Activated naive CD8-positive, alpha-beta T cell treated with anti-CD3 and anti-CD28 coated beads for 36 hours (primary cell): Measurements from ENCODE around the gene OR10K1. TPM values are rescaled to one million over a fixed set of nuclear protein-coding genes. Genes with fewer than 3 reads are reported as not detected.
"Not testable (repeated sequence)": the region's sequence is repeated elsewhere in the genome, so short reads cannot be mapped to it uniquely, and the experiment has no call there.

Experiments used
- DNase-seq: peaks from one replicate; pipeline ENCODE4 v3.0.0; 2021
- H3K27ac Mint-ChIP-seq: one replicate; pipeline ENCODE4 v1.8.0; 2022; ENCODE audit warnings: mild to moderate bottlenecking, moderate library complexity, mixed read lengths
- H3K27me3 Mint-ChIP-seq: one replicate; pipeline ENCODE4 v1.8.0; 2022; ENCODE audit warnings: mild to moderate bottlenecking, mixed read lengths
- H3K36me3 Mint-ChIP-seq: one replicate; pipeline ENCODE4 v1.8.0; 2021; ENCODE audit warnings: mild to moderate bottlenecking, mixed read lengths
- H3K4me1 Mint-ChIP-seq: one replicate; pipeline ENCODE4 v1.8.0; 2021; ENCODE audit warnings: mixed read lengths
- H3K4me3 Mint-ChIP-seq: one replicate; pipeline ENCODE4 v1.8.0; 2022; ENCODE audit warnings: mild to moderate bottlenecking, moderate library complexity, mixed read lengths
- H3K9me3 Mint-ChIP-seq: one replicate; pipeline ENCODE4 v1.8.0; 2022; ENCODE audit warnings: mixed read lengths
- total RNA-seq, 2 experiments: library from RNA; stranded (reverse); gene quantifications; one replicate each; pipeline ENCODE4 v1.2.3, GENCODE V29; 2021

Gene OR10K1, protein sequence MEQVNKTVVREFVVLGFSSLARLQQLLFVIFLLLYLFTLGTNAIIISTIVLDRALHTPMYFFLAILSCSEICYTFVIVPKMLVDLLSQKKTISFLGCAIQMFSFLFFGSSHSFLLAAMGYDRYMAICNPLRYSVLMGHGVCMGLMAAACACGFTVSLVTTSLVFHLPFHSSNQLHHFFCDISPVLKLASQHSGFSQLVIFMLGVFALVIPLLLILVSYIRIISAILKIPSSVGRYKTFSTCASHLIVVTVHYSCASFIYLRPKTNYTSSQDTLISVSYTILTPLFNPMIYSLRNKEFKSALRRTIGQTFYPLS
- total RNA-seq = not detected

DNA sequence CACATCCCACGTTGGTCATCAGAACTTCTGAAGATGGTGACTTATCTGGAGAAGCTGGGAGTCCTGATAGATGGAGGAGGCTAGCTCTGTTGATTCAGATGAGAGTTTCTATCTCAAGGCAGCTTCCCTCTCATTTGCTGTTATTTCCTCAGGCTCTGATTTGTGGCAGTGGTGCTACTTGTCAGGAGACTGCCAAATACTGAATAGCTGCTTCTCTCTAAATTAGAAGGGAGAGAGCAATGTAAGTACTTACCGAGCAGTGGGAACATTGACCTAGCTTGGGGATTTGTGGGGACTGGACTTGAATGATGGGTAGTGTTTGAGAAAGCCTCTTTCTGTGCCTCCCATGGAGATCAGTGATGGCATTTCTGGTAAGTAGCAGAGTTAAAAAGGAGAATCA lies at the start of gene OR10K1:
OR10K1 (plus strand) TSS at position 301 of the 400 bp plus-strand sequence. CDS start 3,728 bp downstream, outside the sequence.
- H3K27ac Mint-ChIP-seq = no peak within 1 kb of the TSS
- no peak for DNase-seq
- H3K4me3 Mint-ChIP-seq = no peak within 1 kb of the TSS
- no peaks in the 10 kb centered on the region for H3K4me1 Mint-ChIP-seq
- no peaks in the 10 kb centered on the region for H3K36me3 Mint-ChIP-seq
- H3K9me3 Mint-ChIP-seq = no peaks in the 10 kb centered on the region
- H3K27me3 Mint-ChIP-seq = peaks cover 8% of the 10 kb centered on the region

DNA sequence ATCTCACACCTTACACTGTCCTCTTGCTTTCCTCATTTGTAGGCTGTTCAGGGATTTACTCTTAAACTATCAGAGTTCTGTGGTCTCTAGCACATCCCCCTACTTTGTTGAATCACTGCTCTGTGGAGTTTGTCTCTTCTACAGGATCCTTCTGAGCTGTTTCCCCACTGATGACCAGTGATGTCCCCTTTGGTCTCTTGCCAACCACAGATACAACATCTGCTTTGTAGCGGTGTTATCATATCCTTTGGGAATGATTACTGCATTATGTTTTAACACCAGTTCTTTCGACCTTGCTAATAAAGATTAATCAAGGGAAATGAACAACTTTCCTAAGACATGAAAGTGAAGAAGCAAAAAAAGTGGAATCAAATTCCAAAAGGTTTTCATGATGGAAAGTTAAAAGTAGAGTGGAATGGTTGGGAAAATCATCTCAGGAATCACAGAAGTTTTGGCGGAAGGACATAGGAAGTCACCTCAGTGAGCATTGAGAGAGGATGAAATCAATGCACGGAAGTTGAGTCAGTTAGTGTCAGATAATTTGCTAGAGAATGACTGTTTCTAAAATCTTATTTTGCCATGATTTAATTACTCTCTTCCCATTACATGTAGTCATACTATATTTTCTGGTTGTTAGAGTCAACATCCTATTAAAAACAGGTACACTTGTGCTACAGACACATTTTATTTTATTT lies 46.8 kb upstream of the OR10K1 start:
- Mint-ChIP-seq H3K9me3 (no peaks in the 10 kb centered on the region), H3K4me3 (no peak overlapping the region), H3K36me3 (no peaks in the 10 kb centered on the region), H3K27me3 (peaks cover 11% of the 10 kb centered on the region), H3K27ac (no peak overlapping the region), H3K4me1 (no peaks in the 10 kb centered on the region)
- DNase-seq = no peak

DNA sequence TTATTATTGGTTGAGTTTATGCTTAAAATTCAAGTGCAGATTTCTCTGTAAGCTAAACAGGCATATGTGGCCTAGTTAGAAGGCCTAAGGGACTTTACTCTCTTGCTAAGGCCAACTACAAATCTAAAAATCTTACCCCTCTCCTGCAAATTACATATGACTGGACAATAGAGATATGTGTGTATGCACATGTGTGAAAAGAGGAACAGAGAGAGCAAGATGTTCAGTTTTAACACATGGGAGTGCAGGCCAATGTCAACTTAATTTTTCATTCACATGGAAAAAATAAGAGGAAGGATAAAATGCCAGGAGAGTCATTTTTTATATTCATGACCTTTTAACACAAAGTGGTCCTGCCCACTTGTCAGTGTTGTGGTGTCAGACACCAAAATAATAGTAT lies 44.0 kb upstream of the OR10K1 start:
- Mint-ChIP-seq H3K27me3 (peaks cover 17% of the 10 kb centered on the region), H3K27ac (no peak overlapping the region), H3K9me3 (no peaks in the 10 kb centered on the region), H3K4me3 (no peak overlapping the region), H3K4me1 (no peaks in the 10 kb centered on the region), H3K36me3 (no peaks in the 10 kb centered on the region)
- DNase-seq = no peak

DNA sequence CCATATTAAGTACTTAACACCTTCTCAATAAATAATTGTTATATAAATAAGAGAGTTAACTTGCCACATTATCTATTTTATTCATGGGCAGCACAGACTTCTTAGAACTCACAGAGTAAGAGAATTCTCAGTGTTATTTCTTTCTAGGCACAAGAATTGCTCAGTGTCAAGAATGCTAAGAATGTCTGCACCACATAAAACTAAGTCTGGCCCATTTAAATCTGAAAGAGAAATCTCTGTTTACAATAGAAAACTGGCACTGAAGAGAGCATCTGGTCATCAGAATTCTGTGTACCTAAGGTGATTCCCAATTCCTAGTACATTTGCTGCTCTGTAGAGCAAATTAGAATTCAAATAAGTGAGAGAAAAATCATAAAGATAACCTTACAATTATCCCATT lies 39.4 kb upstream of the OR10K1 start:
- Mint-ChIP-seq H3K27ac (no peak overlapping the region), H3K36me3 (no peaks in the 10 kb centered on the region), H3K9me3 (no peaks in the 10 kb centered on the region), H3K4me3 (no peak overlapping the region), H3K4me1 (no peaks in the 10 kb centered on the region), H3K27me3 (peaks cover 10% of the 10 kb centered on the region)
- no peak for DNase-seq

DNA sequence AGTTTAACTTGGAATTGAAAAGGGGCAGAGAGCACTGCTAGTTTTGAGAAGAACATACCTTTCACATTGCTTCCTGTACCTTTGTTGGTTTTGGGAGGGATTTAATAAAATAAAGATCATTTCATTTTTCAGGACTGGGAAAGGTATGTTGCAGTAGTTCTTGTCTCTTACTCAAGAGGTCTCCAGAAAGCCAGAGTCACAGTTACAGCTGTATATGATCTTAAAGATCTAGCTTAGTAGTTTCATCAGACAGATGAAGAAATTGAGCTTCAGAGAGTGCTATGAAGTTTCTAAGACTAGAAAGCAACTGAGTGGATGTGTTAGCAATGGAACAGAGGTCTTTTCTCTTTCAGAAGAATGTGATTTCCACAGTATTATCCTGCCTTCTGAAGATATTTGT lies 36.6 kb upstream of the OR10K1 start:
- Mint-ChIP-seq H3K9me3 (peaks cover 20% of the 10 kb centered on the region), H3K27ac (no peak overlapping the region), H3K36me3 (no peaks in the 10 kb centered on the region), H3K4me1 (no peaks in the 10 kb centered on the region), H3K27me3 (peaks cover 17% of the 10 kb centered on the region), H3K4me3 (no peak overlapping the region)
- DNase-seq = no peak

DNA sequence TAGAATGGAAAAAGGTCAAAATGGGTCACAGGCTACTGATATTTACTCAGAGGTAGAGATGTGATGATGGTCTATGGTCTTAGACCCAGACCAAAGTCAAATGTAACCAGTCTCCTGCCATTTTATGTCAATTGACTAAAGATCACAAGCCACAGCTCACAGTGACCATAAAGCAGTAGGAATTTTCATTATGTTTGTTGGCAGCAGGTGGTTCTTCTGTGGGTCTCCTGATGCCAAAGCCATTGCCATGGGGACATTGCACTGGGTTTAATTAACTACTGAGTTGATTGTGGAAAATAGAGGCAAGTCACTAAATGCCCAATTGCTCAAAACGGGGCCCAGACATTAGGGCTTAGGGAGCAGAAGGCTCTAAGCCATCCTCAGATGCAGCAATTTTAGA lies 35.5 kb upstream of the OR10K1 start, which contains the start of gene OR10K2:
OR10K2 (minus strand) TSS at position 101 of the 400 bp plus-strand sequence. CDS start 5,371 bp downstream, outside the sequence.
- H3K9me3 Mint-ChIP-seq = peaks cover 20% of the 10 kb centered on the region
- no peak for DNase-seq
- H3K4me3 Mint-ChIP-seq = no peak within 1 kb of the TSS
- H3K4me1 Mint-ChIP-seq = no peaks in the 10 kb centered on the region
- no peak within 1 kb of the TSS for H3K27ac Mint-ChIP-seq
- peaks cover 18% of the 10 kb centered on the region for H3K27me3 Mint-ChIP-seq
- H3K36me3 Mint-ChIP-seq = no peaks in the 10 kb centered on the region

DNA sequence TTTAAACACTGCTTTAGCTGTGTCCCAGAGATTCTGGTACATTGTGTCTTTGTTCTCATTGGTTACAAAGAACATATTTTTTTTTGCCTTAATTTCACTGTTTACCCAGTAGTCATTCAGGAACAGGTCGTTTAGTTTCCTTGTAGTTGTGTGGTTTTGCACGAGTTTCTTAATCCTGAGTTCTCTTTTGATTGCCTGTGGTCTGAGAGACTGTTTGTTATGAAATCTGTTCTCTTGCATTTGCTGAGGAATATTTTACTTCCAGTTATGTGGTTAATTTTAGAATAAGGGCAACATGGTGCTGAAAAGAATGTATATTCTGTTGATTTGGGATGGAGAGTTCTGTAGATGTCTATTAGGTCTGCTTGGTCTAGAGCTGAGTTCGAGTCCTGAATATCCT lies 31.5 kb upstream of the OR10K1 start:
- H3K27ac Mint-ChIP-seq, H3K4me1 Mint-ChIP-seq, H3K4me3 Mint-ChIP-seq, H3K36me3 Mint-ChIP-seq, DNase-seq: not testable (repeated sequence)
- Mint-ChIP-seq H3K9me3 (peaks cover 21% of the 10 kb centered on the region), H3K27me3 (peaks cover 29% of the 10 kb centered on the region)

DNA sequence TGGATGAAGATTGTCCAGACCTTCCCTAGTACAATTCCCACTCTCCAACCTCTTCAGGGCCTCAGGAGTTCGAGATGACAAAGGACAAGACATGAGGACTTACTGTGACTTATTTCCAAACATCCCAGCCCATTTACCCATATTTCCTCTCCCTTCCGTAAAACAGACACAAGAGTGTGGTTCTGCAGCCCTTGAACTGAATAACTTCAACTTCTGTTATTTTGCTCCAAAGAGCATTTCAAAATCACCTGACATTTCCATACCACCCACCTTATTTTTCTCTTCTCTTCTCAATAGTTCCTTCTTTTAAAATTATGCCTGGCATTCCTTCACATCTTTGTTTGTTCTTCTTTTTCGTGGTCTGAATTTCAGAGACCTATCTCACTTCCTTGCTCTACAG lies 26.9 kb upstream of the OR10K1 start:
- Mint-ChIP-seq H3K36me3 (no peaks in the 10 kb centered on the region), H3K4me3 (no peak overlapping the region), H3K9me3 (peaks cover 4% of the 10 kb centered on the region), H3K27me3 (peaks cover 31% of the 10 kb centered on the region), H3K4me1 (no peaks in the 10 kb centered on the region), H3K27ac (no peak overlapping the region)
- DNase-seq = no peak

DNA sequence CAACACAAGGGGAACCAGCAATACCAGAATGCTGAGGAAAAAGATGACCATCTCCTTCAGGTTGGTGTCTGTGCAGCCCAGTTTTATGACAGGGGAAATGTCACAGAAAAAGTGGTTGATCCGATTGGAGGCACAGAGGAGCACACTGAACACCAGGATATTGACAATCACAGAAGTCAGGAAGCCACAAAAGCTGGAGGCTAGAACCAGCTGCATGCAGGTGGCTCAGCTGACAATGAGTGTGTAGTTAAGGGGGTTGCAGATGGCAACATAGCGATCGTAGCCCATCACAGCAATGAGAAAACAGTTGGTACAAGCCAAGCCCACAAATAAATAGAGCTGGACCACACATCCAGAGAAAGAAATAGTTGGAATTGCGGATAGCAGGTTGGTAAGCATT lies 16.3 kb upstream of the OR10K1 start:
- H3K36me3 Mint-ChIP-seq = no peaks in the 10 kb centered on the region
- no peaks in the 10 kb centered on the region for H3K9me3 Mint-ChIP-seq
- peaks cover 17% of the 10 kb centered on the region for H3K27me3 Mint-ChIP-seq
- H3K4me3 Mint-ChIP-seq = no peak overlapping the region
- no peak for DNase-seq
- H3K4me1 Mint-ChIP-seq = no peaks in the 10 kb centered on the region
- no peak overlapping the region for H3K27ac Mint-ChIP-seq

DNA sequence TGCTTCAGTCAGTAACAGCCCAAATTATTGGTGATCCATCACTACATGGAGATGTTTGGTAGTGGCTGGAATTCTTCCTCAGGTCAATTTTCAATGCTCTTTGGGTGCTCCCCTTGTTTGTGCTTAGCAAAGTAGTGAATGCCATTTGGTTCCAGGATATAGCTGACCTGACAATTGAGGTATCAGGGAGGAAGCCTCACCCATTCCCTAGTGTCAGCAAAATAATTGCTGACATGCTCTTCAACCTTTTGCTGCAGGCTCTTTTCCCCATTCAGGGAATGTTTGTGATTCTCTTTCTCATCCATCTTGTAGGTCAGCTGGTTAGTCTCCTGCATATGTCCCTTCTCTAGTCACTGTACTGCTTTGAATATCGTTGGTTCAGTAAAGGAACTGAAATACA lies 7.1 kb upstream of the OR10K1 start:
- Mint-ChIP-seq H3K27ac (no peak overlapping the region), H3K9me3 (peaks cover 3% of the 10 kb centered on the region), H3K4me3 (no peak overlapping the region), H3K36me3 (no peaks in the 10 kb centered on the region), H3K27me3 (peaks cover 13% of the 10 kb centered on the region), H3K4me1 (no peaks in the 10 kb centered on the region)
- DNase-seq = no peak

DNA sequence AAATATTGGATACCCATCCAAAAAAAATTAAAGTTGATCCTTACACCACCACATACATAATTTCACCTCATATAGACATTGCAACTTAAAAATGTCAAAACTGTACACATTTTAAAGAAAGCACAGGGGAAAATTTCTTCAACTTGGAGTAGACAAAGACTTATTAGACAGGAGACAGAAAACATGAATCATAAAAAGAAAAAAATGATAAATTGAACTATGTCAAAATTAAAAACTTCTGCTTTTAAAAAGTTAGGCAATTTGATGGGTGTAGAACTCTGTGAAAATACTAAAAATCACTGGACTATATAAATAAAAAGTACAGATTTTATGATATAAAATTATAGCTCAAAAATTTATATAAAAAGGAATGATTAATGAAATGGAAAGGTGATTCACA lies 4.4 kb upstream of the OR10K1 start:
- no peaks in the 10 kb centered on the region for H3K4me1 Mint-ChIP-seq

DNA sequence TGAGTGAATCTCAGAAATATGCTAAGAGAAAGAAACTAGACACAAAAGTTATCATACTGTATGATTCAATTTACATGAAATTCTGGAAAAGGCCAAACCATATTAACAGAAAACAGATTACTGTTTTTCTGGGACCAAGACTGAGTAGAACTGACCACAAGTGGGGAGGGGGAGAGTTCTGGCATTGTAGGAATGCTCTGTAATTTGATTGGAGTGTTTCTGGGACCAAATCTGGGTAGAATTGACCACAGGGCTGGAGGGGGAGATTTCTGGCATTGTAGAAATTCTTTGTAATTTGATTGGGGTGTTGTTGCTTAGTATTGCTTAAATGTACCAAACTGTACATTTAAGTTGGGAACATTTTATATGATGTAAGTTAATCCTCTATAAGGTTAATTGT lies 3.4 kb upstream of the OR10K1 start:
- no peaks in the 10 kb centered on the region for H3K4me1 Mint-ChIP-seq
- no peaks in the 10 kb centered on the region for H3K9me3 Mint-ChIP-seq
- H3K36me3 Mint-ChIP-seq = no peaks in the 10 kb centered on the region

More for the DNA sequence above, 4.4 kb upstream of the OR10K1 start:
- Mint-ChIP-seq H3K4me3 (no peak overlapping the region), H3K27ac (no peak overlapping the region), H3K36me3 (no peaks in the 10 kb centered on the region), H3K9me3 (no peaks in the 10 kb centered on the region), H3K27me3 (peaks cover 15% of the 10 kb centered on the region)
- no peak for DNase-seq

DNA sequence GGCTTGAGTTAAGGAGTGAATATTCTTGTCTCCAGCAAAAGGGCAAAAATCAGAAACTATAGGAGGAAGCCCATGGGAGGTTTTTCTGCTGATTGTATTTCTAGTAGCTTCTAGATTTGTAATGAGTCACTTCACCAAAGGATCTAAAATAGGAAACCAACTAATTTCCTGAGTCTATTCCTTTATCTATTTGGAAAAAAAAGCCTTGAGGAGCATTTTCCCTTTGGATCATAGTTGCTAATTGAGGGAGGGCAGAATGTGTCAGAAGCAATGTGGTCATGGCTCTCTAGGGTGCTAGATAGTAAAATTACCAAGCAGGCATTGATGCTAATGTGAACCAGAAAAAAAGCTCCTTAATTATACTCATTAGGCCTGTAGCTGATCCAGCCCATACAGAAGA lies 10.3 kb downstream of the OR10K1 start, which contains the start of gene OR10R2:
OR10R2 (plus strand) TSS at position 301 of the 400 bp plus-strand sequence. CDS start 106 bp downstream, outside the sequence.
- DNase-seq = no peak
- Mint-ChIP-seq H3K4me1 (no peaks in the 10 kb centered on the region), H3K27me3 (peaks cover 27% of the 10 kb centered on the region), H3K9me3 (no peaks in the 10 kb centered on the region), H3K27ac (no peak within 1 kb of the TSS), H3K36me3 (no peaks in the 10 kb centered on the region), H3K4me3 (no peak within 1 kb of the TSS)

More for the DNA sequence above, 3.4 kb upstream of the OR10K1 start:
- Mint-ChIP-seq H3K27ac (no peak overlapping the region), H3K4me3 (no peak overlapping the region), H3K27me3 (peaks cover 17% of the 10 kb centered on the region)
- DNase-seq = no peak

DNA sequence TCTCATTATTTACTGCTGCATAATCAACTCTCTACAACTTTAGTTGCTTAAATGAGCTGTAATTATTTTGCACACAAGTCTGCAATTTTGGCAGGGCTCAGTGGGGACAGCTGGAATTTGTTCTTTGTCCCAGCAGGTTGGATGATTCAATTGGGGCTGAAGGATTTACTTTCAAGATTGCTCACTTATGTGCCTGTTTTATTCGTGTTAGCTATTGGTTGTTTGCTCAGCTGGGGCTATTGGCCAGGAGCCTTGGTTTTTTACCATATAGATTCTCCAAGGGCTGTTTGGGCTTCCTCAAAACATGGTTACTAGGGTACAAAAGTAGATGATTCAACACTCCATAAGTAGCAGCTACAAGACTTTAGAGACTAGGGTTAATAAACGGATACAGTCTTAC lies 23.8 kb downstream of the OR10K1 start:
- H3K4me1 Mint-ChIP-seq = no peaks in the 10 kb centered on the region
- no peaks in the 10 kb centered on the region for H3K36me3 Mint-ChIP-seq
- peaks cover 8% of the 10 kb centered on the region for H3K27me3 Mint-ChIP-seq
- no peaks in the 10 kb centered on the region for H3K9me3 Mint-ChIP-seq
- no peak for DNase-seq
- no peak overlapping the region for H3K27ac Mint-ChIP-seq
- no peak overlapping the region for H3K4me3 Mint-ChIP-seq

DNA sequence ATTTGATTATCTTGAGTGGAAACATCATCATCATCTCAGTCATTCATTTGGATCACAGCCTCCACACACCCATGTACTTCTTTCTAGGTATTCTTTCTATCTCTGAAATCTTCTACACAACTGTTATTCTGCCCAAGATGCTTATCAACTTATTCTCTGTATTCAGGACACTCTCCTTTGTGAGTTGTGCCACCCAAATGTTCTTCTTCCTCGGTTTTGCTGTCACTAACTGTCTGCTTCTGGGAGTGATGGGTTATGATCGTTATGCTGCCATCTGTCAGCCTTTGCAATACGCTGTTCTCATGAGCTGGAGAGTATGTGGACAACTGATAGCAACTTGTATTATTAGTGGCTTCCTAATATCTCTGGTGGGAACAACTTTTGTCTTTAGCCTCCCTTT lies 29.7 kb downstream of the OR10K1 start:
- H3K36me3 Mint-ChIP-seq = no peaks in the 10 kb centered on the region
- H3K27me3 Mint-ChIP-seq = peaks cover 6% of the 10 kb centered on the region
- no peaks in the 10 kb centered on the region for H3K4me1 Mint-ChIP-seq
- H3K4me3 Mint-ChIP-seq = no peak overlapping the region
- H3K27ac Mint-ChIP-seq = no peak overlapping the region
- H3K9me3 Mint-ChIP-seq = no peaks in the 10 kb centered on the region
- no peak for DNase-seq

DNA sequence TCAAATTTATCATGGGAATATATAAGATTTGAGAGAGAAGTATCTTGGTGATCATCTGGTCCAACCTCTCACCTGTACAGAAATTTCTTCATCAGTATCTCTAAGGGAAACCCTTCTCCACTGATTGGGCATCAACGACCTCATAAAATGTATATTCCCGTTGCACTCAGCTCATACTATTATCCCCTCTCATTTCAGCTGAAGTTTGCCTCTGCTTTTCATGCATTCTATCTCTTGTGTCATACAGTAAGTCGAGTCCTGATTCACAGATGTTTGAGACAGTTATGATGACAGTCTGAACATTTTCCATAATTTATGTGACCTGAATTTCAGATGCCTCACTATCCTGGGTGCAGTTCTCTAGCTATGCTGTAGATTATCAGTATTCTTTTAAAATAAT lies 31.4 kb downstream of the OR10K1 start:
- Mint-ChIP-seq H3K27ac (no peak overlapping the region), H3K4me3 (no peak overlapping the region), H3K4me1 (no peaks in the 10 kb centered on the region), H3K27me3 (peaks cover 4% of the 10 kb centered on the region), H3K9me3 (no peaks in the 10 kb centered on the region), H3K36me3 (no peaks in the 10 kb centered on the region)
- DNase-seq = no peak
